H9 (cell line): ENCODE data around the gene MRGPRD. TPM values are rescaled to one million over a fixed set of nuclear protein-coding genes. Genes with fewer than 3 reads are reported as not detected.

Experiments
- DNase-seq: peaks from one replicate; pipeline ENCODE4 v3.0.0-alpha.2; 2017
- H2AFZ ChIP-seq: one replicate; pipeline ENCODE4 v1.6.1; 2013; ENCODE audit warnings: mild to moderate bottlenecking, low read length, control low read depth, moderate library complexity
- H2AK5ac ChIP-seq: 2 replicates; pipeline ENCODE4 v1.6.1; 2013; ENCODE audit warnings: low read length, control low read depth, mixed read lengths; ENCODE audit not compliant: insufficient read length
- H2BK120ac ChIP-seq: one replicate; pipeline ENCODE4 v1.6.1; 2013; ENCODE audit warnings: low read depth, mild to moderate bottlenecking, low read length, control low read depth, inconsistent platforms; ENCODE audit not compliant: poor library complexity, severe bottlenecking
- H2BK12ac ChIP-seq: 2 replicates; pipeline ENCODE4 v1.6.1; 2013; ENCODE audit warnings: low read length, control low read depth, mixed read lengths, low read depth; ENCODE audit not compliant: insufficient read length
- H2BK15ac ChIP-seq: 2 replicates; pipeline ENCODE4 v1.6.1; 2013; ENCODE audit warnings: low read depth, low read length, control low read depth
- H2BK20ac ChIP-seq: one replicate; pipeline ENCODE4 v1.6.1; 2013; ENCODE audit warnings: low read depth, mild to moderate bottlenecking, low read length, control low read depth, inconsistent platforms; ENCODE audit not compliant: poor library complexity, severe bottlenecking
- H2BK5ac ChIP-seq: 2 replicates; pipeline ENCODE4 v1.6.1; 2013; ENCODE audit warnings: low read length, control low read depth, mixed read lengths; ENCODE audit not compliant: insufficient read length
- H3K14ac ChIP-seq: 2 replicates; pipeline ENCODE4 v1.6.1; 2013; ENCODE audit warnings: low read length, control low read depth; ENCODE audit not compliant: insufficient read depth
- H3K18ac ChIP-seq: 2 replicates; pipeline ENCODE4 v1.6.1; 2013; ENCODE audit warnings: low read depth, mild to moderate bottlenecking, mixed read lengths, low read length, control low read depth; ENCODE audit not compliant: insufficient read length
- H3K23ac ChIP-seq: 2 replicates; pipeline ENCODE4 v1.6.1; 2013; ENCODE audit warnings: low read length, control low read depth, mixed read lengths, low read depth; ENCODE audit not compliant: insufficient read length
- H3K23me2 ChIP-seq: 2 replicates; pipeline ENCODE4 v1.6.1; 2013; ENCODE audit warnings: low read depth, mild to moderate bottlenecking, mixed read lengths, low read length, control low read depth; ENCODE audit not compliant: insufficient read length, poor library complexity, severe bottlenecking
- H3K27ac ChIP-seq: 2 replicates; pipeline ENCODE4 v1.5.1; 2013; ENCODE audit warnings: low read length, control low read depth, mixed read lengths, low read depth; ENCODE audit not compliant: insufficient read length
- H3K27me3 ChIP-seq: 2 replicates; pipeline ENCODE4 v1.6.1; 2013; ENCODE audit warnings: low read length, control low read depth, inconsistent platforms; ENCODE audit not compliant: insufficient read depth
- H3K4ac ChIP-seq: 2 replicates; pipeline ENCODE4 v1.6.1; 2013; ENCODE audit warnings: low read depth, mild to moderate bottlenecking, control low read depth, inconsistent platforms, low read length, moderate library complexity
- H3K4me1 ChIP-seq: 2 replicates; pipeline ENCODE4 v1.6.1; 2013; ENCODE audit warnings: low read length, control low read depth, inconsistent platforms; ENCODE audit not compliant: insufficient read depth
- H3K4me2 ChIP-seq: 2 replicates; pipeline ENCODE4 v1.6.1; 2013; ENCODE audit warnings: low read length, control low read depth, mixed read lengths; ENCODE audit not compliant: insufficient read length, insufficient read depth
- H3K56ac ChIP-seq: 2 replicates; pipeline ENCODE4 v1.6.1; 2013; ENCODE audit warnings: low read depth, mild to moderate bottlenecking, mixed read lengths, low read length, control low read depth; ENCODE audit not compliant: insufficient read length
- H3K79me1 ChIP-seq: 2 replicates; pipeline ENCODE4 v1.6.1; 2013; ENCODE audit warnings: low read depth, mild to moderate bottlenecking, moderate library complexity, low read length, control low read depth, inconsistent platforms; ENCODE audit not compliant: insufficient read depth, poor library complexity, severe bottlenecking
- H3K79me2 ChIP-seq: 2 replicates; pipeline ENCODE4 v1.6.1; 2013; ENCODE audit warnings: low read length, control low read depth, inconsistent platforms; ENCODE audit not compliant: insufficient read depth
- H3K9ac ChIP-seq: 2 replicates; pipeline ENCODE4 v1.6.1; 2013; ENCODE audit warnings: low read length, control low read depth, mixed read lengths; ENCODE audit not compliant: insufficient read length; ENCODE audit errors: extremely low read depth
- H3K9me3 ChIP-seq: one replicate; pipeline ENCODE4 v1.6.1; 2013; ENCODE audit warnings: low read depth, low read length, inconsistent platforms; ENCODE audit not compliant: control insufficient read depth
- H3T11ph ChIP-seq: one replicate; pipeline ENCODE4 v1.6.1; 2013; ENCODE audit warnings: mild to moderate bottlenecking, low read length, control low read depth, inconsistent platforms
- H4K20me1 ChIP-seq: one replicate; pipeline ENCODE4 v1.6.1; 2013; ENCODE audit not compliant: control insufficient read depth, insufficient read length, insufficient read depth
- H4K5ac ChIP-seq: 2 replicates; pipeline ENCODE4 v1.6.1; 2013; ENCODE audit warnings: low read depth, mild to moderate bottlenecking, mixed read lengths, low read length, control low read depth; ENCODE audit not compliant: insufficient read length
- H4K8ac ChIP-seq: replicated peaks from 2 replicates; pipeline ENCODE4 v1.6.1; 2013; ENCODE audit warnings: low read length, control low read depth, mixed read lengths, low read depth; ENCODE audit not compliant: insufficient read length
- H4K91ac ChIP-seq: 2 replicates; pipeline ENCODE4 v1.6.1; 2013; ENCODE audit warnings: low read depth, mild to moderate bottlenecking, moderate library complexity, mixed read lengths, low read length, control low read depth; ENCODE audit not compliant: insufficient read length
- H3K27ac Mint-ChIP-seq, 3 experiments: 2 replicates in 2 of 3; 3 replicates in 1 of 3; pipeline ENCODE4 v1.8.0; 2020 to 2021; ENCODE audit warnings: mixed read lengths in 3 of 3, mild to moderate bottlenecking in 1 of 3, moderate library complexity in 1 of 3
- H3K27me3 Mint-ChIP-seq: 2 replicates; pipeline ENCODE4 v1.8.0; 2021; ENCODE audit warnings: low read depth, mild to moderate bottlenecking, moderate library complexity, mixed read lengths
- H3K36me3 Mint-ChIP-seq, 3 experiments: 2 replicates in 2 of 3; 3 replicates in 1 of 3; pipeline ENCODE4 v1.8.0; 2020 to 2021; ENCODE audit warnings: low read depth in 3 of 3, mixed read lengths in 3 of 3; ENCODE audit not compliant: insufficient read depth in 1 of 3
- H3K4me1 Mint-ChIP-seq, 2 experiments: 2 replicates each; pipeline ENCODE4 v1.8.0; 2020; ENCODE audit warnings: mixed read lengths in 2 of 2
- H3K4me3 Mint-ChIP-seq, 2 experiments: 2 replicates in 1 of 2; 3 replicates in 1 of 2; pipeline ENCODE4 v1.8.0; 2020 to 2021; ENCODE audit warnings: mild to moderate bottlenecking in 2 of 2, mixed read lengths in 2 of 2, moderate library complexity in 1 of 2
- H3K9me3 Mint-ChIP-seq, 2 experiments: 2 replicates in 1 of 2; 3 replicates in 1 of 2; pipeline ENCODE4 v1.8.0; 2020; ENCODE audit warnings: mild to moderate bottlenecking in 2 of 2, mixed read lengths in 2 of 2, moderate library complexity in 1 of 2
- CTCF ChIP-seq: fragments of 200-600 bp; sonication (generic); conservative IDR thresholded peaks from 3 replicates; pipeline ENCODE4 v1.8.0; 2021; ENCODE audit warnings: antibody characterized with exemption, mild to moderate bottlenecking
- total RNA-seq: library from RNA; stranded (reverse); gene quantifications from 2 replicates; pipeline ENCODE4 v1.2.1, GENCODE V29; 2021

Gene MRGPRD
- total RNA-seq, 1 experiment from 2014 or later = not detected

DNA sequence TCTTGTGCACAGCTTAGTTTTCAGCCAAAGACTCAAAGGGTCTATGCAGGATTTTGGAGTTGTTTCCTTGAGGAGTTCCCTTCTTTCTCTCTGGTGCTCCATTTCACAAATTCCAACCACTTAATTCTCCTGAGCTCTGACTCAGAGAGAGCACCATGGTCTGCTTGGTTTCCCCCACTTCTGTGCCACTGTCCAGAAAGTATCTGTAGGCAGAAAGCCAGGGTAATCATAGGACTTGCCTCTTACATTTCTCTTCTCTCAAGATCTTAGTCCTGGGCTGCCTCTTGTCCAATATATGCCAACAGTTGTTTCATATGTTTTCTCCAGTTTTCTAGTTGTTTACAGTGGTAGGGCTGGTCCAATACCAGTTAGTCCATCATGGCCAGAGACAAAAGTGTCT lies 6.4 kb upstream of the MRGPRD start:
- Histone ChIP-seq H2AFZ (no peak overlapping the region), H4K8ac (no peak overlapping the region), H3K14ac (no peak overlapping the region), H3K4me1 (no peaks in the 10 kb centered on the region), H3K23ac (no peak overlapping the region), H2BK20ac (no peak overlapping the region), H3K9me3 (no peaks in the 10 kb centered on the region), H3K4ac (no peak overlapping the region), H3K9ac (no peak overlapping the region), H2AK5ac (no peak overlapping the region), H3K56ac (no peak overlapping the region), H3K23me2 (no peaks in the 10 kb centered on the region), H3K27me3 (no peaks in the 10 kb centered on the region), H3K79me1 (no peaks in the 10 kb centered on the region), H2BK5ac (no peak overlapping the region), H2BK15ac (no peak overlapping the region), H4K91ac (no peak overlapping the region), H3K79me2 (no peaks in the 10 kb centered on the region), H4K5ac (no peak overlapping the region), H3K18ac (no peak overlapping the region), H4K20me1 (no peaks in the 10 kb centered on the region), H2BK12ac (no peak overlapping the region), H2BK120ac (no peak overlapping the region), H3T11ph (no peak overlapping the region), H3K4me2 (no peak overlapping the region), H3K27ac (no peak overlapping the region)
- no peak for TF ChIP-seq CTCF
- peaks cover 2% of the 10 kb centered on the region; the same call in 1 of the 2 replicates for H3K27me3 Mint-ChIP-seq
- no peak overlapping the region for H3K27ac Mint-ChIP-seq
- H3K4me1 Mint-ChIP-seq = no peaks in the 10 kb centered on the region
- DNase-seq = no peak
- peaks cover 9 to 12% of the 10 kb centered on the region in 2 experiments; a peak in 4 of 5 replicates for H3K9me3 Mint-ChIP-seq
- H3K4me3 Mint-ChIP-seq = no peak overlapping the region
- H3K36me3 Mint-ChIP-seq = no peaks in the 10 kb centered on the region
